Dedifferentiated amniotic fluid mesenchymal stem cell (primary cell): ENCODE results near the gene RING1.
"Not testable (repeated sequence)": the region's sequence is repeated elsewhere in the genome, so short reads cannot be mapped to it uniquely, and the experiment has no call there.

ENCODE experiments used
- DNase-seq: peaks from one replicate; pipeline ENCODE4 v3.0.0-alpha.2; 2016; ENCODE audit errors: extremely low spot score

The RING1 gene

DNA sequence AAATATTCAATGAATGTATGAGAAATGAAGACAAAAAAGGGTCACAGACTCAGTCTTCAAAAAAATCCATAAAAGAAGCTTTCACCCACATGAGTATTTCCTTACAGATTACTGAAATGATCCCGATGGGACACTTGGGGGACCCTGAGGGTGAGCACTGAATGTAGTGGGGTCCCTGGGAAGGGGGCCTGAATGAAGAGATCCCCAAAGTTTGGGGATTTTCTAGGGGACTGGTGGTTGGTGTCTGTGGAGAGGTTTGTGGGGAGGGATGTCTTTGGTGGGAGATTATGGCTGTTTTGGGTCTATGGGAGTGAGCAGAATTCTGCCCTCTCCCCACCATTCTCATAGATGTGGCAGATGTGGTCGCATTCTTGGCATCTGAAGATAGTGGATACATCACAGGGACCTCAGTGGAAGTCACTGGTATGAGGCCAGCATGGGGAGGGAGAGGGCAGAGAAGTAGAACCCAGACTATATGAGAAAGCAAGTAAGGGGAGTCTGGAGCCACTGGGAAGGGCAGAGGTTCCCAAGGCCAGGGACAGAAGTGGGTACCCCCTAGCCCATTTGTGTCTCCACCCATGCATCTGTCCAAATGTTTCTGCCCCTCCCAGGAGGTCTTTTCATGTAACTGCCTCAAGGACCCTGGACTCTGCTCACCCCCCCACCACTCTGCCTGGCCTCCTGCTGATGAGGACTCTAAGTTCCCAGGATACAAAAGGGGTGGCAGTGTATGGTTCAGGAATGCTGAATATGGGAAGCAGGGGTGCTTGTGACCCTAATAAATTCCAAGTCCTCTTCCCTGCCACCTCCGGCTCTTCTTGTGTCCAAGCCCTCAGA, 2.1 kb upstream of the RING1 start:
- no peak for DNase-seq

- no peak for DNase-seq
Measured at GRCh38 chr6:33206864-33207551, 1.3 kb upstream of the RING1 start.

DNA sequence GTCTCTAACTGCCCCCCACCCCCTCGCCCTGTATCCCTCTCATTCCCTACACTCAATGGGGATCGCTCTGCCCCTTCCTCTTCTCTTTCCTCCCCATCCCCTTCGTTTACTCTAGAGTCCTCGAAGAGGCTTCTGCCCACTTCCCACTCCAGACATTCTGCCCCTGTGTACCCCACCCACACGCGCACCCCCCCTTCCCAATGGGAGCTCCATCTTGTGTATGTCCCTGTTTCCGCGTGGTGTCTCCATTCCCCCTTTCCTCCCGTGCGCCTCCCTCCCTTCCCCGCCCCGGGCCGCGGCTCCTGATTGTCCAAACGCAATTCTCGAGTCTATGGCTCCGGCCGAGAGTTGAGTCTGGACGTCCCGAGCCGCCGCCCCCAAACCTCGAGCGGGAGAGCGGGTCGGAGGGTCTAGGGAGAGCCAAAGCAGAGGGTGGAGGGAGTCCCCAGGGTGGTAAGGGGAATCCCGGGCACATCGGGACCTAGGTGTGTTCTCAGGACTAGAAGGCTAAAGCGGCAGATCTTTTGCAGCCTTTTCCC, 679 bp upstream of the RING1 start:
- DNase-seq = peak; percentile 66

- DNase-seq = no peak
Measured at GRCh38 chr6:33209856-33210255, 1.6 kb downstream of the RING1 start.

DNA sequence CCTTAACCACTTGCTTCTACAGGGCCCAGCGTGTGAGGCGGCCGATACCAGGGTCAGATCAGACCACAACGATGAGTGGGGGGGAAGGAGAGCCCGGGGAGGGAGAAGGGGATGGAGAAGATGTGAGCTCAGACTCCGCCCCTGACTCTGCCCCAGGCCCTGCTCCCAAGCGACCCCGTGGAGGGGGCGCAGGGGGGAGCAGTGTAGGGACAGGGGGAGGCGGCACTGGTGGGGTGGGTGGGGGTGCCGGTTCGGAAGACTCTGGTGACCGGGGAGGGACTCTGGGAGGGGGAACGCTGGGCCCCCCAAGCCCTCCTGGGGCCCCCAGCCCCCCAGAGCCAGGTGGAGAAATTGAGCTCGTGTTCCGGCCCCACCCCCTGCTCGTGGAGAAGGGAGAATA, 2.8 kb downstream of the RING1 start:
- no peak for DNase-seq

- no peak for DNase-seq
Measured at GRCh38 chr6:33211666-33212422, 3.5 kb downstream of the RING1 start.

DNA sequence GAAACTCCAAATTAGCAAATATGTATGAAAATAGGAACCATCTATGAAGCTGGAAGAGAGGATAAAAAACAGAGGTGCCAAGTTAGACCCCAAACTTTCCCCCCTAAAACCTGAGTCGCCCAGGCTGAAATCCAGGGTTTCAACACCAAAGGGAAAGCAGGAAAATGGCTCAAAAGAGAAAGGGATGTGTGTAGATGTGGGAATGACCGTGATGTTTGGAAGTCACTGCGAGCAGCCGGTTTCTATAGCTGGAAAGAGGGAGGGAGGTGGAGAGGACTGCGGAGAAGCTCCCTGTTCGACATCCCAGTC, 4.5 kb downstream of the RING1 start:
- no peak for DNase-seq

DNA sequence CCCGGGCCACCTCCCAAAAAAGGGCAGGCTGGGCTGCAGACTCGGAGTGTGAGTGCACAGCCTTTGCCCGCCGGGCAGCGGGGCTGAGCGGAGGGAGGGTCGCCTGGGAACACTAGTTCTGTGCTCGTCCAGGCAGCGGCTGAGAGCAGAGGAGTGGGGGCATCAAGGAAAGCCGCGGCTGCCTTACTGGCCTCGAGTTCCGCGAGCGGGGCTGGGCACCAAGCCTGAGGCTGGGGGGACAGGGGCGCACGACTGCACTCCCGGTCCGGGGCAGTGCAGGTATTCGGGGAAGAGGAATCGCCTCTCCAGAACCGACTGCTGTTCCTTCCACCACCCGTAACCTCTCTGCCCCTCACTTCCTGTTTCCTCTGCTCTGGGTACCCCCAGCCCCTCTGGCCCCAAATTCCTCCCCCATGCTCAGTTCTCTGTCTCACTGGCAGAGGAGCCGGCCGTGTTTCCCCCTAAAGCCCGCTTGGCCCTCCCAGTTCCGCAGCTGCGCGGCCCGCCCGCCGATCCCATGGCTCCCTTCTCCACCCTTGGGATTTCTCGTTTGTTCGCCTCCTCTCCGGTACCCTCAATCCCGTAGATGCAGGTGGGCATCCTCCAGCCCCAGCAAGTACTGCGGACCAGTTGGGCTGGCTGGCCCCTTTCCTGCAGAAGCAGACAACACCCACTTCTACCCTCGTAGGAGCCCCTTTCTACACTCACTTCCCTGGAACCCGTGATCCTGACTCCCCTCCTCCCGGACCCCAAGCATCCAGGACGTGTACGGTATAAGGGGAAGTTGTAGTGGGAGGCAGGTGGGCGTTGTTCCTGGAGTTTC, 5.1 kb downstream of the RING1 start:
- DNase-seq = no peak

- no peak for DNase-seq
Measured at GRCh38 chr6:33213989-33214335, 5.7 kb downstream of the RING1 start.

GRCh38 chr6:33215271-33216116, 7.2 kb downstream of the RING1 start:
- DNase-seq = no peak

DNA sequence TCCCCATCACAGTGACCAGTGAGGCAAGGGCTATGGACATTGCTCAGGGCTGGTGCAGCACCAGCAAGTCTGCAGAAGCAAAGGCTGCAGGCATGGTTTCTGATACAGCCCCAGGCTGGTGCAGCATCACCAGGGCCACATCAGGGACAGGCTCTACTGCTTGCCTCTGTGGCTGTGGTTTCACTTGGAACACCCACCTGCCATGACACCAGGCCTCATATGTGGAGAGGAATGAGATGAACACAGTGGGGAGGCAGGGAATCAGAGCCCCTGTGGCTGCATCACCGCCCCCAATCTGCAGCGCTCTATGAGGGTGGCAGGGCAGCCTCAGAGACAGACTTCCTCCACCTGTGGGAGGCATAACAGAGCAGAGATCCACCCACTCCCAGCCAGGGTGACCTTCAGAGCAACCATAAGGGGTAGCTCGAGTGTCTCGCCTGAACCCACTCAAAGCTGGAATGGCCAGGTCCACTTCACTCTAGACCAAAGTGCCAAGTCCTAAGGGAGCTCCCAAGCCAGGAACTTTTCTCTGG, 7.9 kb downstream of the RING1 start:
- DNase-seq = no peak

DNA sequence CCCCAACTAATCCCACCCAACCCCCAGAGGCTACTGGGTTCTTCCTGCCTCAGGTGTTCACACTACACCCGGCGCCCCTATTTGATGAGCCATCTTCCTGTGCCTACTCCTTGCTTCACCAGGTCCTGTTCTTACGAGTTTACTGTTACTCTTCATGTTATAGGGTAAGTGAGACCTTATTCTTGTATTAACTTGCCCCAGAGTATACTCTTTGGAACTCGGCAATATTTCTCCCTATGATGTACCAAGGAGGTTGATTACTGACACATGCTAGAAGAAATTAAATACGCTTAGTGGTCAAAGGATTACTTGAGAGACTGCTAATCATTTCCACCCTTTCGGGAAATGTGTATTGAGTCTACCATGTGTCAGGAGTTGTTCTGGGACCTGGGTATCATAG, 8.9 kb downstream of the RING1 start:
- DNase-seq = no peak

- DNase-seq = no peak
Measured at GRCh38 chr6:33217681-33218080, 9.4 kb downstream of the RING1 start.

DNA sequence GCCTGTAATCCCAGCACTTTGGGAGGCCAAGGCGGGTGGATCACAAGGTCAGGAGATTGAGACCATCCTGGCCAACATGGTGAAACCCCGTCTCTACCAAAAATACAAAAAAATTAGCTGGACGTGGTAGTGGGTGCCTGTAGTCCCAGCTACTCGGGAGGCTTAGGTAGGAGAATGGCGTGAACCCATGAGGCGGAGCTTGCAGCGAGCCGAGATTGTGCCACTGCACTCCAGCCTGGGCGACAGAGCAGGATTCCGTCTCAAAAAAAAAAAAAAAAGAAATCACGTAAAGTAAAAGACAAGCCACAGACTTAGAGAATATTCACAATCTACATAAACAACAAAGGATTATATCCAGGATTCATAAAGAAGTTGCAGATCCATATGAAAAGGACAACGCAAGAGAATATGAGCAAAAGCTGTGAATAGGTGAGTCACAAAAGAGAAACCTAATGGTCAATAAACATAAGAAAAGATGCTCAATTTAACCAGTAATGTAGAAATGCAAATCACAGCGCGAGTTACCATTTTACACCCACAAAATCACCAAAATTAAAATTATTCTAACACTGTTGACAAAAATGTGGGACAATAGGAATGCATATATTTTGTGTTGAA, 18.3 kb downstream of the RING1 start:
- not testable (repeated sequence) for DNase-seq

- no peak for DNase-seq
Measured at GRCh38 chr6:33235221-33235634, 26.9 kb downstream of the RING1 start.

DNA sequence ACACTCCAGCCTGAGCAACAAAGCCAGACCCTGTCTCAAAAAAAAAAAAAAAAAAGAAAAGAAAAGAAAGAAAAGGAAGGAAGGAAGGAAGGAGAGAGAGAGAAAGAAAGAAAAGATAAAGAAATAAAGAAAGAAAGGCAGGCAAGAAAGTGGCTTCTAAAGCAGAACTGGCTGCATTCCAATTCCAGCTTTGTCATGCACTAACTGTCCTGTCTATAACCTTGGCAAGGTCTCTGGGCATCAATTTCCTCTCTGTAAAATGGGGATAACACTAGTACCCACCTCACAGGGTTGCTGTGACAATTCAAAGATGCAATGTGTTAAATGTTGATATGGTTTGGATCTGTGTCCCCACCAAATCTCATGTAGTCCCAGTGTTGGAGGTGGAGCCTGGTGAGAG, 28.0 kb downstream of the RING1 start:
- DNase-seq = no peak

- no peak for DNase-seq
Measured at GRCh38 chr6:33236852-33237251, 28.6 kb downstream of the RING1 start.

DNA sequence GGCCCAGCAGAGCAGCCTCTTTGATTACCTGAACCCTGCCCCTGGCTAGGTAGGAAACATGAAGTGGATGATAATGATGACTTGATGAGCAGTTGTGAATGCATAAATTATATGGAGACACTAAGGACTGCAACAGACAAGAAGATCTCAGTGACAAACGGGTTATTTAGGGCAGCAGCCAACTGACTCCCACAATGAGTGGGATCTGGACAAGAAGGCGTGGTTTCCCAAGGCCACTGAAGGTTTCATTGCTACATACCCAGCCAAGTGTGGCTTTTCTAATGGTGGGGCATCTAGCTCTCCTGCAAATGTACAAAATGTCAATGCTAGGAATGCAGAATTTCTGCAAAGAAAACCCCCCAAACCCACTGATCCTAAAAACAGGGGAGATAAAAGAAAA, 29.4 kb downstream of the RING1 start:
- no peak for DNase-seq

- no peak for DNase-seq
Measured at GRCh38 chr6:33241968-33242367, 33.7 kb downstream of the RING1 start.

DNA sequence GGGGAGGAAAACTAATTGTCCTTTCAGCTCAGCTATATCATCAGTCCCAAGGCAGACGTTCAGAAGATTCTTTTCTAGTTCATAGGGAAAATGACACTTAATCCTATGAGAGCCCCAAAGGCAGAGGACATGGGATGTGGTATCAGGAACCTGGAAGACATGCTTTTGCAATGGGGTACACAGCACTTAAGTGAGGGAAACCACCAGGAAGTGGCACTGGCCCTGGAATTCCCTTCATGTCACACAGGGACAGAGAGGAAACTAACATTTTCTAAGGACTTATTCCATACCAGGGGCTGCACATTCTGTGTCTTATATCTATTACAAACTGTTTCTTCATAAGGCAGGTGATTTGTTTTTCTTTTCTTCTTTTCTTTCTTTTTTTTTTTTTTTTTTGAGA, 35.2 kb downstream of the RING1 start:
- no peak for DNase-seq
